Activated CD8-positive, alpha-beta T cell treated with anti-CD3 and anti-CD28 coated beads for 36 hours (primary cell): ENCODE data around the gene ARHGEF40. TPM values are rescaled to one million over a fixed set of nuclear protein-coding genes. Genes with fewer than 3 reads are reported as not detected.

Experiments used
- ATAC-seq: fragments of 200-7000 bp; cut with Tn5 transposase; one replicate; pipeline ENCODE4 v1.10.0; 2021; ENCODE audit warnings: mild to moderate bottlenecking, moderate library complexity
- CTCF ChIA-PET: fragments of 350-600 bp; sonication (Branson Sonifier 250); formaldehyde crosslinking; loops from one replicate; lab custom pipeline; 2021; ENCODE audit warnings: antibody characterized with exemption; lab: Charles Lee
- POLR2A ChIA-PET: fragments of 350-600 bp; sonication (Branson Sonifier 250); formaldehyde crosslinking; loops from one replicate; lab custom pipeline; 2021; ENCODE audit warnings: antibody characterized with exemption; lab: Charles Lee
- DNase-seq: peaks from one replicate; pipeline ENCODE4 v3.0.0-alpha.2; 2020
- H3K27ac Mint-ChIP-seq: one replicate; pipeline ENCODE4 v1.8.0; 2021; ENCODE audit warnings: mild to moderate bottlenecking, mixed read lengths
- H3K27me3 Mint-ChIP-seq: one replicate; pipeline ENCODE4 v1.8.0; 2021; ENCODE audit warnings: mixed read lengths
- H3K36me3 Mint-ChIP-seq: one replicate; pipeline ENCODE4 v1.8.0; 2021; ENCODE audit warnings: low read depth, mixed read lengths
- H3K4me1 Mint-ChIP-seq: one replicate; pipeline ENCODE4 v1.8.0; 2021; ENCODE audit warnings: low read depth, mixed read lengths
- H3K4me3 Mint-ChIP-seq: one replicate; pipeline ENCODE4 v1.8.0; 2021; ENCODE audit warnings: mild to moderate bottlenecking, moderate library complexity, mixed read lengths
- H3K9me3 Mint-ChIP-seq: one replicate; pipeline ENCODE4 v1.8.0; 2021; ENCODE audit warnings: mixed read lengths
- intact Hi-C: fragments of 100-400 bp; cut with micrococcal nuclease; formaldehyde crosslinking; loops from one replicate; pipeline ENCODE4 v1.10.0; 2022
- total RNA-seq, 2 experiments: library from RNA; stranded (reverse); gene quantifications; one replicate each; pipeline ENCODE4 v1.2.3, GENCODE V29; 2021
- TF ChIP-seq, protein P1 (sequence below): fragments of 200-600 bp; IDR thresholded peaks from one replicate; pipeline ENCODE4 v1.8.0; 2022; ENCODE audit warnings: antibody characterized with exemption, mild to moderate bottlenecking

ARHGEF40 gene
- total RNA-seq, 2 experiments from 2014 or later = 0.18 to 0.23 TPM

DNA sequence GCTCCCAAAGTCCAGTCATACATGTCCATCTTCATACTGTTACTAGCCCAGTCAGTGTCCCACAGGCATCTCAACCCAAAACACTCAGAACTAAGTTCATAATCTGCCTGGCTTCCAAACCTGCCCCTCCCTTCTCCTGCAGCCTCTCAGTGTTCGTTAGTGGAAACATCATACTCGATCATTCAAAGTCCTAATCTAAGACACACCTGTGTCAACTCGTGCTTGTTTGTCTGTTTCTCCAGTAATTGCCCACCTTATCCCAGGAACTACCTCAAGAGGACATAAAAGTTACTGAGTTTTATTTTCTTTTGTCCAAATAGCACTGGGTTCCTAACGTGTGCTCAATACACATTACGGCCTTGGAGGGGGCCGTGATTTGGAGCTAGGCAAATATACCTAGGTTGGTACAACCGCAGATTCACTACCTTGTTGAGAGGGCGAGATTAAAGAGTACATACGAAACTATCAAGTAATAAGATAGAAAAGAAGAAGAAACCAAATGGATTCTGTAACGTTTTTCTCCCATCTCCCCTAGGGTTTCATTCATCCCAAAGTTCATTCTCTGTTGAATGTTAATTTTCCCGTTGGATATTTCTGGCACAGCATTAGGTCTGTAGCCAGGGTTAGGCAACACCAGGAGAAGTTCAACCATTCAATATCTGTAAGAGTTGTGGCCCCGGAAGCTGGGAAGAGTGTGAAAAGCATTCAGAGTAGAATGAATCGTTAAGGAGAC lies 9.3 kb upstream of the ARHGEF40 start:
- Mint-ChIP-seq H3K36me3 (no peaks in the 10 kb centered on the region), H3K27ac (no peak overlapping the region), H3K4me1 (no peaks in the 10 kb centered on the region), H3K9me3 (no peaks in the 10 kb centered on the region), H3K27me3 (peaks cover 23% of the 10 kb centered on the region), H3K4me3 (no peak overlapping the region)
- ATAC-seq (no peak), DNase-seq (no peak)
- CTCF ChIA-PET = interaction anchor here (0.9 to 2.9 kb wide), 5 partner anchors 28 to 46 kb away, joined by 3 to 13 read pairs (median 9); no protein-coding TSS in a partner anchor
- TF ChIP-seq, protein P1, sequence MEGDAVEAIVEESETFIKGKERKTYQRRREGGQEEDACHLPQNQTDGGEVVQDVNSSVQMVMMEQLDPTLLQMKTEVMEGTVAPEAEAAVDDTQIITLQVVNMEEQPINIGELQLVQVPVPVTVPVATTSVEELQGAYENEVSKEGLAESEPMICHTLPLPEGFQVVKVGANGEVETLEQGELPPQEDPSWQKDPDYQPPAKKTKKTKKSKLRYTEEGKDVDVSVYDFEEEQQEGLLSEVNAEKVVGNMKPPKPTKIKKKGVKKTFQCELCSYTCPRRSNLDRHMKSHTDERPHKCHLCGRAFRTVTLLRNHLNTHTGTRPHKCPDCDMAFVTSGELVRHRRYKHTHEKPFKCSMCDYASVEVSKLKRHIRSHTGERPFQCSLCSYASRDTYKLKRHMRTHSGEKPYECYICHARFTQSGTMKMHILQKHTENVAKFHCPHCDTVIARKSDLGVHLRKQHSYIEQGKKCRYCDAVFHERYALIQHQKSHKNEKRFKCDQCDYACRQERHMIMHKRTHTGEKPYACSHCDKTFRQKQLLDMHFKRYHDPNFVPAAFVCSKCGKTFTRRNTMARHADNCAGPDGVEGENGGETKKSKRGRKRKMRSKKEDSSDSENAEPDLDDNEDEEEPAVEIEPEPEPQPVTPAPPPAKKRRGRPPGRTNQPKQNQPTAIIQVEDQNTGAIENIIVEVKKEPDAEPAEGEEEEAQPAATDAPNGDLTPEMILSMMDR = no peak
- POLR2A ChIA-PET = no interaction called here
- intact Hi-C loops = no loop called here

DNA sequence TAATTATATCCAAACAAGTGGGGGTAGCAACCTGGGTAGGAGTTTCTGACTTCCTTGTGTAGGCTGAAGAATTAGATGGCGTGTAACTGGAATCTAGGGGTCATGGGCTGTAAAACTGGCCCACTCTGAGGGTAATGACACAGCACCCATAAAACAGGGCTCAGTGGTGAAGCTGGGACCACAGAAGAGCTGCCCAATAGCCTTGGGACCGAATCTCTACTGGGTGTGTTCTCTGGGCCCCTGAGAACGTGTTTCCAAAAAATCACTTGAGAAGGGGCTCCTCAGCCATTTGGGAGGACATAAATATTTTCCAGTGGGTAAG lies 8.8 kb upstream of the ARHGEF40 start:
- TF ChIP-seq, protein P1 = no peak
- ChIA-PET POLR2A (no interaction called here), CTCF (interaction anchor here (0.9 to 2.9 kb wide), 5 partner anchors 28 to 47 kb away, joined by 3 to 13 read pairs (median 9); no protein-coding TSS in a partner anchor)
- no peak for ATAC-seq
- H3K27me3 Mint-ChIP-seq = peaks cover 25% of the 10 kb centered on the region
- intact Hi-C loops = no loop called here
- no peaks in the 10 kb centered on the region for H3K4me1 Mint-ChIP-seq
- H3K4me3 Mint-ChIP-seq = no peak overlapping the region
- H3K36me3 Mint-ChIP-seq = no peaks in the 10 kb centered on the region
- H3K9me3 Mint-ChIP-seq = no peaks in the 10 kb centered on the region
- no peak overlapping the region for H3K27ac Mint-ChIP-seq
- DNase-seq = no peak

DNA sequence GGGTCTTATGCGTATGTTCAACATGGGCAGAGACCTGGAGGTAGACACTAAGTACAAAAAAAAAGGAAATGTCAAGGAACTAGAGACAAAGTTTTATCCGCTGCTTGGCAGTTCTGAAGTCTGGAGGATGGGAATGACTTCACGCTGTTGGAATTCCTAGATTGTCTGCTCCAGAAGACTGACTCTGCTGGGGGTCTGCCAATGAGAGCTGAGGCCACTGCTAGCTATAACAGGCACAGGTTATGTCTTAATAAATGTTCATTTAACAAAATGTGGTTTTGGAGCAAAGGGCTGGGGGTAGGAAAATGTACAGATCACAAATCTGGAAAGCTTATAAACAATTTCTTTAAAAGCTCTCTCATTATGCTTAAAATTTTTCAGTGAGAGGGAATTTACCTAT lies 6.6 kb upstream of the ARHGEF40 start:
- CTCF ChIA-PET = interaction anchor here (0.8 to 1.1 kb wide), 2 partner anchors 29 to 41 kb away, joined by 3 read pairs; no protein-coding TSS in a partner anchor
- Mint-ChIP-seq H3K27ac (no peak overlapping the region), H3K36me3 (no peaks in the 10 kb centered on the region), H3K4me3 (no peak overlapping the region), H3K9me3 (no peaks in the 10 kb centered on the region), H3K27me3 (peaks cover 40% of the 10 kb centered on the region), H3K4me1 (peaks cover under 1% of the 10 kb centered on the region)
- intact Hi-C loops = no loop called here
- TF ChIP-seq, protein P1 = no peak
- POLR2A ChIA-PET = interaction anchor here (0.5 kb wide), 1 partner anchor 289 kb away, joined by 3 read pairs; no protein-coding TSS in a partner anchor
- ATAC-seq = no peak
- DNase-seq = no peak

DNA sequence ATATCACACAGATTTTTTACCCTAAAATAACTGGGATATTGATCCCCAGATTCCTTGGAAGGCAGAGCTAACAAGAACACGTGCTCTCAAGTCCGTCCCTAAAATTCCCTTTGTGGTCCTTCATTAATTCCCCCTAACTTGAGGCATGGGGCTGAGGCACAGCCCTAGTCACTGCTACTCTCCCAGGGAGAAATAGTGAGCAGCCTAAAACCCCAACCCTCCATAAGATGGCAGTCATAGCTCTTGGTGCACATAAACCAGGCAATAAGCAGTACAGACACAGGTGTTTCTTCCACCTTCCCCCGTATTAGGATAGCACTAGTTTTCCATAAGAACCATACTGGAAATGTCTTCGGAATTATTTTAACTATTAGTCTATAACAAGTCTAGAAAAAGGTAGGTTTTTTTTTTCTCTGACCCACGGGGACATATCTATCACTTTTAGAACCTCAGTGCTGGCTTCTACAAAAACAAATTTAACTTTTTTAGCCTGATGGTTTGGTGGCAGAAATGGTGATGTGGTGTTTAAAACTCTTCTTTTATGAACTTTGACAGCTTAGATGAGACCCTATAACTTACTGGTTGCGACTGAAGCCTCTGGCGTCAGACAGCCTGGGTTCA lies 3.1 kb upstream of the ARHGEF40 start:
- Mint-ChIP-seq H3K27me3 (peaks cover 58% of the 10 kb centered on the region), H3K36me3 (no peaks in the 10 kb centered on the region), H3K9me3 (no peaks in the 10 kb centered on the region), H3K4me3 (no peak overlapping the region), H3K27ac (no peak overlapping the region), H3K4me1 (peaks cover 29% of the 10 kb centered on the region)
- ChIA-PET CTCF (interaction anchor here (1.0 to 5.3 kb wide), 10 partner anchors 17 to 96 kb away, joined by 3 to 121 read pairs (median 18); partner anchors contain the start of genes SLC39A2 and TMEM253), POLR2A (interaction anchor here (1.0 to 1.2 kb wide), 2 partner anchors 31 to 38 kb away, joined by 3 to 4 read pairs; no protein-coding TSS in a partner anchor)
- no peak for DNase-seq
- intact Hi-C loops = no loop called here
- TF ChIP-seq, protein P1 = no peak
- ATAC-seq = no peak
